Immature natural killer cell (primary cell): ENCODE results near the gene TMEM89. TPM values are rescaled to one million over a fixed set of nuclear protein-coding genes. Genes with fewer than 3 reads are reported as not detected.

ENCODE experiments used
- DNase-seq, 3 donors: peaks; one replicate each; pipeline ENCODE4 v3.0.0; 2022; ENCODE audit warnings: mixed read lengths in 1 of 3
- H3K27ac Mint-ChIP-seq, 6 donors: one replicate each; pipeline ENCODE4 v1.8.0; 2020; ENCODE audit warnings: mixed read lengths in 6 of 6, mild to moderate bottlenecking in 5 of 6, inconsistent platforms in 4 of 6, moderate library complexity in 3 of 6
- H3K27me3 Mint-ChIP-seq, 3 donors: one replicate each; pipeline ENCODE4 v1.8.0; 2020 to 2021; ENCODE audit warnings: low read depth in 3 of 3, mild to moderate bottlenecking in 3 of 3, mixed read lengths in 3 of 3, moderate library complexity in 3 of 3, inconsistent platforms in 1 of 3
- H3K36me3 Mint-ChIP-seq, 3 donors: one replicate each; pipeline ENCODE4 v1.8.0; 2020; ENCODE audit warnings: mixed read lengths in 3 of 3, inconsistent platforms in 2 of 3, mild to moderate bottlenecking in 2 of 3
- H3K4me1 Mint-ChIP-seq, 2 donors: one replicate each; pipeline ENCODE4 v1.8.0; 2020; ENCODE audit warnings: inconsistent platforms in 2 of 2, mild to moderate bottlenecking in 2 of 2, mixed read lengths in 2 of 2, moderate library complexity in 1 of 2
- H3K4me3 Mint-ChIP-seq, 5 donors: one replicate each; pipeline ENCODE4 v1.8.0; 2020; ENCODE audit warnings: mild to moderate bottlenecking in 5 of 5, mixed read lengths in 5 of 5, inconsistent platforms in 3 of 5, moderate library complexity in 3 of 5
- H3K9me3 Mint-ChIP-seq, 6 donors: one replicate each; pipeline ENCODE4 v1.8.0; 2020; ENCODE audit warnings: mild to moderate bottlenecking in 6 of 6, mixed read lengths in 6 of 6, inconsistent platforms in 4 of 6, moderate library complexity in 3 of 6
- polyA plus RNA-seq, 3 donors: library from polyadenylated mRNA; unstranded; fragments of 300-500 nt; fragmentation: Illumina TruSeq; gene quantifications; one replicate each; pipeline ENCODE4 v1.2.3, GENCODE V29; 2021

The TMEM89 gene
- polyA plus RNA-seq, 3 donors from 2014 or later = not detected

- Mint-ChIP-seq H3K27ac (no peak overlapping the region), H3K36me3 (no peaks in the 10 kb centered on the region), H3K27me3 (peaks cover 2 to 7% (median 2%) of the 10 kb centered on the region in 3 donors), H3K4me1 (peaks cover 0 to 16% of the 10 kb centered on the region in 2 donors), H3K9me3 (no peaks in the 10 kb centered on the region), H3K4me3 (no peak overlapping the region)
- DNase-seq = no peak
These were observed 31.6 kb upstream of the TMEM89 start for GRCh38 chr3:48652923-48653715.

DNA sequence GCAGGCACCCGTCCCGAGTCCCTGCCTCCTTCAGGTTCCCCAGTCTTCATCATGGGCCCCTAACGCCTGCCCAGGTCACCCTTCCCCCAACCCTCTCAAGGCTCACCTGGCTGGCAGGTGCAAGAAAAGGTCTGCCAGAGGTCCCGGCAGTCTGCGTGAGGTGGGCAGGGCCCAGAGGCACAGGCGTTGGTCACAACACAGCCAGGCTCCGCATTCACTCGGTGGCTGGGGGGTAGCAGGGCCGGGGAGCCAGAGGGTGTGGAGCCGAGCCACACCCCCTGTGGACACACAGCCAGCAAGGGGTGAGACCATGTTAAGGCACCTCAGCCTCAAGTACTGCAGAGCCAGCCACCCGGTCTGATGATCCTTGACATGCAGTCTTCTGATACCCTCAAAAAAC, 30.2 kb upstream of the TMEM89 start:
- no peak for DNase-seq
- H3K36me3 Mint-ChIP-seq = no peaks in the 10 kb centered on the region
- no peak overlapping the region for H3K27ac Mint-ChIP-seq
- no peaks in the 10 kb centered on the region for H3K9me3 Mint-ChIP-seq
- H3K4me1 Mint-ChIP-seq = peaks cover 0 to 10% of the 10 kb centered on the region in 2 donors
- peaks cover 0 to 2% (median 0%) of the 10 kb centered on the region in 3 donors for H3K27me3 Mint-ChIP-seq
- H3K4me3 Mint-ChIP-seq = no peak overlapping the region

DNA sequence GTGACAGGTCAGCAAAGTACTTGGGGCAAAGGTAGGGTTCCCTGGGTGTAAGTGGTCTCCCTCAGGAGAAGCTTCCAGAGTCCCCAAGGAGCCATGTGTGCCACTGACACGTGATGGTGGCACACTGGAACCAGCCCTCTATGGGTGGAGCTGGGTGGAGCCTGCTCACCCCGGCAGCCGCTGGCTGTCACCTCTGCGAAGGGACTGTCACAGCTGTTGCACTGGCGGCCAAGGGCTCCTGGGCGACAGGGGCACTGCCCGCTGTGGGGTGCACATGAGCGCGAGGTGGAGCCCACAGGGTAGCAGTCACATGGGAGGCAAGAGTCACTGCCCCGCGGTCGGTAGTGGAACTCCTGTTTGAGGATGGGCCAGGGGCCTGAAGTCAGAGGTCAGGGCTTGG, 29.2 kb upstream of the TMEM89 start:
- no peak overlapping the region for H3K4me3 Mint-ChIP-seq
- H3K27me3 Mint-ChIP-seq = peaks cover 0 to 2% (median 0%) of the 10 kb centered on the region in 3 donors
- DNase-seq = no peak
- no peaks in the 10 kb centered on the region for H3K9me3 Mint-ChIP-seq
- peaks cover 0 to 9% of the 10 kb centered on the region in 2 donors for H3K4me1 Mint-ChIP-seq
- H3K36me3 Mint-ChIP-seq = no peaks in the 10 kb centered on the region
- peak overlapping the region in 1 of 6 donors; percentile 62 for H3K27ac Mint-ChIP-seq

- no peak overlapping the region for H3K27ac Mint-ChIP-seq
- H3K36me3 Mint-ChIP-seq = no peaks in the 10 kb centered on the region
- no peak for DNase-seq
These were observed 26.8 kb upstream of the TMEM89 start for GRCh38 chr3:48648188-48648850.

GRCh38 chr3:48647714-48648113, 26.1 kb upstream of the TMEM89 start:
- no peaks in the 10 kb centered on the region for H3K36me3 Mint-ChIP-seq
- H3K4me1 Mint-ChIP-seq = no peaks in the 10 kb centered on the region
- H3K27ac Mint-ChIP-seq = no peak overlapping the region
- H3K4me3 Mint-ChIP-seq = no peak overlapping the region
- no peak for DNase-seq
- H3K9me3 Mint-ChIP-seq = no peaks in the 10 kb centered on the region
- peaks cover 0 to 2% (median 0%) of the 10 kb centered on the region in 3 donors for H3K27me3 Mint-ChIP-seq

More at GRCh38 chr3:48648188-48648850, 26.8 kb upstream of the TMEM89 start:
- Mint-ChIP-seq H3K9me3 (no peaks in the 10 kb centered on the region), H3K4me1 (no peaks in the 10 kb centered on the region), H3K27me3 (peaks cover 0 to 2% (median 0%) of the 10 kb centered on the region in 3 donors), H3K4me3 (no peak overlapping the region)

DNA sequence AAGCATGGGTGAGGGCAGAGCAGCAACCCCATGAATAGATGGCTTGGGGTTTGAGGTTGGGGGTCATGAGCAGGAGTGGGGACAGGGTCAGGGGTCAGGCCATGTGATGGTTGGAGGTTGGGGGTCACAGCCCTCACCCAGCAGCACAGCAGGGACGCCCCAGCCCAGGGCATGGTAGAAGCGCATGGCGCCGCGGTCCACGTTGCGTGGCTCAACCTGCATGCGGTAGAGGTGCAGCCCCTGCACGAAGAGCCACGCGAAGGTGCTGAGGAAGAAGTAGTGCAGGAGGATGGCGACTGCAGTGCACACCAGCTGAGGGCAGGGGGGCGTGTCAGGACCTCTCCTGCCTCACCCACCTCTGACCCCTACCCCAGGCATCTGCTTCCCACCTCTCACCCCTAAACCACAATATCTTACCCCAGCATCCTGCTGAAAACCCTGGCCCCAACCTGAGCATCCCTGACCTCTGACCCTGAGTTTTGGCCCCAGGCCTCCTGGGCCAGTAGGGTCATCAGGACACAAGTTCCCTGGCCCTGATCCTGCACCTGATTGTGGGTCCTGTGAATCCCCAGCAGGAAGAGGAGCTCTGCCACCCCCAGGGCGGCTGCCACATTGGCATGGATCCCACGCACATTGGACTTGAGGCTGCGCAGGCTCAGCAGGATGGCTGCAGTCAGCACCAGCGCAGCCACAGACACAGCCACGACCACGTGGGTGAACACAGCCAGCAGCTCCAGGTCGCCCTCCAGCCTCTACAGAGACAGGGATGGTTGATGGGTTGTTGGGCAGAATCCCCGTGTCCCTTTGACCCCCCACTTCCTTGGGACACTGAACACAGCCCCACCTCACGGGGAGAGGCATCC, 23.6 kb upstream of the TMEM89 start:
- H3K27me3 Mint-ChIP-seq = peaks cover 0 to 3% (median 0%) of the 10 kb centered on the region in 3 donors
- DNase-seq = no peak
- no peak overlapping the region for H3K4me3 Mint-ChIP-seq
- no peaks in the 10 kb centered on the region for H3K4me1 Mint-ChIP-seq
- no peak overlapping the region for H3K27ac Mint-ChIP-seq
- no peaks in the 10 kb centered on the region for H3K36me3 Mint-ChIP-seq
- no peaks in the 10 kb centered on the region for H3K9me3 Mint-ChIP-seq

GRCh38 chr3:48642605-48643004, 21.0 kb upstream of the TMEM89 start:
- H3K4me3 Mint-ChIP-seq = no peak overlapping the region
- DNase-seq = no peak
- no peak overlapping the region for H3K27ac Mint-ChIP-seq
- H3K4me1 Mint-ChIP-seq = peaks cover 0 to 2% of the 10 kb centered on the region in 2 donors
- peaks cover 0 to 3% (median 0%) of the 10 kb centered on the region in 3 donors for H3K27me3 Mint-ChIP-seq
- H3K9me3 Mint-ChIP-seq = no peaks in the 10 kb centered on the region
- no peaks in the 10 kb centered on the region for H3K36me3 Mint-ChIP-seq

DNA sequence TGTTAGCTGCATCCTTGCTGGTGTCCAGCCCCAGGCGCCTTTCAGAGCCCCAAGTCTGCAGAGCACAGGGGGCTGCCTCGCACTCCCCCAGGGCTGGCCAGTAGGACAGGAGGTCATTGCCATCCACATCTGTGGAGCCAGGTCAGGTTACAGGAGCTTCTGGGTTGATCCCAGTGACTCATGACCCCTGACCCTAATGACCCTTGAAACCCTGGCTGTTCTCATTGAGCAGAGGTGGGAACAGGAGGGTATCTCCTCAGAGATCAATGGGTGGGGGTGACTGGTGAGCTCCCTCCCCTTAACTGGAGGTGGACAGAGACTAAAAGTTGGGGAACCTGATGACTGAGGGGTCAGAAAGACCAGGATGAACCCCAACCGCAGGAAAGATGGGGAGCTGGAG, 19.8 kb upstream of the TMEM89 start:
- Mint-ChIP-seq H3K4me1 (peaks cover 7 to 11% of the 10 kb centered on the region in 2 donors), H3K4me3 (no peak overlapping the region), H3K27me3 (peaks cover 0 to 3% (median 0%) of the 10 kb centered on the region in 3 donors), H3K36me3 (no peaks in the 10 kb centered on the region), H3K27ac (no peak overlapping the region), H3K9me3 (no peaks in the 10 kb centered on the region)
- no peak for DNase-seq

GRCh38 chr3:48639944-48640606, 18.5 kb upstream of the TMEM89 start:
- no peaks in the 10 kb centered on the region for H3K9me3 Mint-ChIP-seq
- H3K27ac Mint-ChIP-seq = no peak overlapping the region
- peaks cover 17% of the 10 kb centered on the region in 2 donors for H3K4me1 Mint-ChIP-seq

DNA sequence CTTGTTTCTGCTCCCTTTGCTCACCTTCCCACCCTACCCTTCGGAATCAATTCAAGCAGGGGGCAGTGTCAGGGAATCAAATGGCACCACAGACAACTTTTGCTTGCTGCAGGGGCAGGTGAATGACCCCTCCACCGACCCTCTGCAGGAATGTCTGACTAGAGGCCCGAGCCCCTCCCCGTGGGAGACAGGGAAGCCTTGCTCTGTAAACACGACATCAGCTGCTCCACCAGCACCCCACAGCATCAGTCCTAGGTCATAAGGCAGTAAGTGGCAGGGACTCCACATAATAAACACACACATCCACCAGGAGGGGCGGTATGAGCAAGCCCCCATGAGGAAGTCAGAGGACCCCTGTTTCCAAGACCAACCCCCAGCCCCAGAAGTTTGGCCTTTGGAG, 15.7 kb upstream of the TMEM89 start:
- no peak for DNase-seq
- Mint-ChIP-seq H3K36me3 (peaks cover 0 to 4% (median 0%) of the 10 kb centered on the region in 3 donors), H3K27ac (no peak overlapping the region), H3K4me3 (peak overlapping the region in 4 of 5 donors; percentile 45 to 63 (median 56)), H3K4me1 (peaks cover 25 to 27% of the 10 kb centered on the region in 2 donors), H3K9me3 (no peaks in the 10 kb centered on the region), H3K27me3 (peaks cover 0 to 3% (median 0%) of the 10 kb centered on the region in 3 donors)

More at GRCh38 chr3:48639944-48640606, 18.5 kb upstream of the TMEM89 start:
- DNase-seq = no peak
- Mint-ChIP-seq H3K36me3 (no peaks in the 10 kb centered on the region), H3K4me3 (no peak overlapping the region), H3K27me3 (peaks cover 0 to 3% (median 0%) of the 10 kb centered on the region in 3 donors)

- Mint-ChIP-seq H3K4me3 (peak overlapping the region; percentile 86 to 92 (median 91)), H3K9me3 (no peaks in the 10 kb centered on the region), H3K27me3 (peaks cover 0 to 3% (median 0%) of the 10 kb centered on the region in 3 donors), H3K36me3 (peaks cover 0 to 4% (median 0%) of the 10 kb centered on the region in 3 donors), H3K4me1 (peaks cover 25 to 27% of the 10 kb centered on the region in 2 donors), H3K27ac (peak overlapping the region in 5 of 6 donors; percentile 39 to 84 (median 72))
- DNase-seq = no peak
These were observed 14.6 kb upstream of the TMEM89 start for GRCh38 chr3:48636149-48636655.

- H3K27me3 Mint-ChIP-seq = peaks cover 0 to 2% (median 0%) of the 10 kb centered on the region in 3 donors
- no peaks in the 10 kb centered on the region for H3K9me3 Mint-ChIP-seq
- DNase-seq = peak; percentile 89 to 92 (median 89)
- peak within 1 kb of the TSS; percentile 20 to 84 (median 68) for H3K27ac Mint-ChIP-seq
- H3K4me3 Mint-ChIP-seq = peak within 1 kb of the TSS; percentile 86 to 92 (median 91)
- H3K4me1 Mint-ChIP-seq = peaks cover 25 to 27% of the 10 kb centered on the region in 2 donors
- H3K36me3 Mint-ChIP-seq = peaks cover 0 to 4% (median 0%) of the 10 kb centered on the region in 3 donors
These were observed 13.9 kb upstream of the TMEM89 start, which contains the start of gene SLC26A6 for GRCh38 chr3:48635222-48636021. Gene SLC26A6 (minus strand): TSS chr3:48635461. CDS start chr3:48635393, 68 bp downstream.
